Esophagus squamous epithelium (tissue), 5 donors: ENCODE measurements around the gene ACTN4. TPM values are rescaled to one million over a fixed set of nuclear protein-coding genes. Genes with fewer than 3 reads are reported as not detected.
"Not testable (repeated sequence)": the region's sequence is repeated elsewhere in the genome, so short reads cannot be mapped to it uniquely, and the experiment has no call there.

Source experiments
- DNase-seq: peaks from one replicate; lab custom pipeline; 2025; lab: John Stamatoyannopoulos, UW
- H3K27ac ChIP-seq, 4 donors: fragments of 200-600 bp; sonication (generic); one replicate each; pipeline ENCODE4 v1.5.1; 2016 to 2019; ENCODE audit warnings: mild to moderate bottlenecking in 1 of 4
- H3K27me3 ChIP-seq, 4 donors: fragments of 200-600 bp; sonication (generic); 1 replicate in 3 of 4; 2 replicates in 1 of 4; pipeline versions ENCODE4 v1.5.1 to v1.6.0; 2017 to 2021; ENCODE audit warnings: antibody characterized with exemption in 1 of 4
- H3K36me3 ChIP-seq, 3 donors: fragments of 200-600 bp; sonication (generic); one replicate each; pipeline ENCODE4 v1.5.1; 2016 to 2019
- H3K4me1 ChIP-seq, 3 donors: fragments of 200-600 bp; sonication (generic); one replicate each; pipeline ENCODE4 v1.5.1; 2017 to 2019
- H3K4me3 ChIP-seq, 4 donors: fragments of 200-600 bp; sonication (generic); 1 replicate in 3 of 4; 2 replicates in 1 of 4; pipeline ENCODE4 v1.5.1; 2016 to 2019; ENCODE audit warnings: mild to moderate bottlenecking in 2 of 4, moderate library complexity in 1 of 4
- H3K9me3 ChIP-seq, 3 donors: fragments of 200-600 bp; sonication (generic); one replicate each; pipeline ENCODE4 v1.5.1; 2016 to 2019
- POLR2A ChIP-seq, 4 donors: fragments of 450-650 bp; IDR thresholded peaks; one replicate each; pipeline ENCODE4 v1.6.1; 2017; ENCODE audit warnings: antibody characterized with exemption in 4 of 4, mild to moderate bottlenecking in 4 of 4, moderate library complexity in 3 of 4
- whole genome bisulfite sequencing, 2 donors: methylation state at CpG; one replicate each; pipeline ENCODE4 v1.1.5; 2018; 5-methylcytosine and 5-hydroxymethylcytosine counted together
- intact Hi-C: fragments of 100-400 bp; cut with DNase I; formaldehyde crosslinking; loops from one replicate; pipeline ENCODE4 v1.15.0; 2022
- total RNA-seq, 4 donors: library from RNA; depleted of rRNA; stranded (reverse); fragments of >200 nt; gene quantifications; one replicate each; pipeline ENCODE4 v1.1.0, GENCODE V29; 2016
- TF ChIP-seq, protein P1 (sequence below), 6 experiments: fragments of 450-650 bp in 4 of 6; fragments of 200-600 bp in 2 of 6; sonication (generic) in 2 of 6; IDR thresholded peaks; one replicate each; pipeline ENCODE4 v1.5.1; 2016 to 2019; ENCODE audit warnings: antibody characterized with exemption in 6 of 6, mild to moderate bottlenecking in 4 of 6, moderate library complexity in 4 of 6
- donor health status: DM: yes; HTN: yes; CAD: no.

The ACTN4 gene
- total RNA-seq, 4 donors from 2014 or later = 302 to 705 (median 414) TPM

DNA sequence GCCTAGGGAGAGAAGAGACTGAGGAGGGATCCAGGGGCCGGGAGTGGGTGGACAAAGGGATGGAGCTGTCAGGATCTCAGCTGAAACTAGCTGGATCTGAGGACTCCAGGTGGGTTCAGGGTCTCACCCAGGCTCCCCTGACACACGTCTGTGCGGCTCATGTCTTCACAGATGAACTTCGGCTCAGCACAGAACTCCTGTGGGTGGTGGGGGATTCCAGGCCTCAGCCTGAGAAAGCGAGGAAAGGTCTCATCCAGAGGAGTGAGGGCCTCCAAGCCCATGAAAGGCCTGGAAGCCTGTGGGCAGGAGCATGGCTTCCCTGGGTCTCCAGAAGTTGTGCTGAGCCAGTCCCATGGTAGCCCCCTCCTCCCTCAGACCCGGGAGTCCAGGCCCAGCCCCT is 95.5 kb downstream of the ACTN4 start:
- H3K27me3 ChIP-seq = no peaks in the 10 kb centered on the region
- no peak for DNase-seq
- no peak overlapping the region for H3K4me3 ChIP-seq
- TF ChIP-seq POLR2A (IDR thresholded peaks at IDR 0.05) = no peak
- TF ChIP-seq, protein P1, sequence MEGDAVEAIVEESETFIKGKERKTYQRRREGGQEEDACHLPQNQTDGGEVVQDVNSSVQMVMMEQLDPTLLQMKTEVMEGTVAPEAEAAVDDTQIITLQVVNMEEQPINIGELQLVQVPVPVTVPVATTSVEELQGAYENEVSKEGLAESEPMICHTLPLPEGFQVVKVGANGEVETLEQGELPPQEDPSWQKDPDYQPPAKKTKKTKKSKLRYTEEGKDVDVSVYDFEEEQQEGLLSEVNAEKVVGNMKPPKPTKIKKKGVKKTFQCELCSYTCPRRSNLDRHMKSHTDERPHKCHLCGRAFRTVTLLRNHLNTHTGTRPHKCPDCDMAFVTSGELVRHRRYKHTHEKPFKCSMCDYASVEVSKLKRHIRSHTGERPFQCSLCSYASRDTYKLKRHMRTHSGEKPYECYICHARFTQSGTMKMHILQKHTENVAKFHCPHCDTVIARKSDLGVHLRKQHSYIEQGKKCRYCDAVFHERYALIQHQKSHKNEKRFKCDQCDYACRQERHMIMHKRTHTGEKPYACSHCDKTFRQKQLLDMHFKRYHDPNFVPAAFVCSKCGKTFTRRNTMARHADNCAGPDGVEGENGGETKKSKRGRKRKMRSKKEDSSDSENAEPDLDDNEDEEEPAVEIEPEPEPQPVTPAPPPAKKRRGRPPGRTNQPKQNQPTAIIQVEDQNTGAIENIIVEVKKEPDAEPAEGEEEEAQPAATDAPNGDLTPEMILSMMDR (IDR thresholded peaks at IDR 0.05) = no peak
- intact Hi-C loops = no loop called here
- no peak overlapping the region for H3K27ac ChIP-seq
- H3K4me1 ChIP-seq = peaks cover 0 to 9% (median 4%) of the 10 kb centered on the region in 3 donors
- no peaks in the 10 kb centered on the region for H3K9me3 ChIP-seq
- no peaks in the 10 kb centered on the region for H3K36me3 ChIP-seq
- whole genome bisulfite sequencing, 2 donors = 83 to 93% methylated on average over 3 to 5 of the region's 6 CpGs

DNA sequence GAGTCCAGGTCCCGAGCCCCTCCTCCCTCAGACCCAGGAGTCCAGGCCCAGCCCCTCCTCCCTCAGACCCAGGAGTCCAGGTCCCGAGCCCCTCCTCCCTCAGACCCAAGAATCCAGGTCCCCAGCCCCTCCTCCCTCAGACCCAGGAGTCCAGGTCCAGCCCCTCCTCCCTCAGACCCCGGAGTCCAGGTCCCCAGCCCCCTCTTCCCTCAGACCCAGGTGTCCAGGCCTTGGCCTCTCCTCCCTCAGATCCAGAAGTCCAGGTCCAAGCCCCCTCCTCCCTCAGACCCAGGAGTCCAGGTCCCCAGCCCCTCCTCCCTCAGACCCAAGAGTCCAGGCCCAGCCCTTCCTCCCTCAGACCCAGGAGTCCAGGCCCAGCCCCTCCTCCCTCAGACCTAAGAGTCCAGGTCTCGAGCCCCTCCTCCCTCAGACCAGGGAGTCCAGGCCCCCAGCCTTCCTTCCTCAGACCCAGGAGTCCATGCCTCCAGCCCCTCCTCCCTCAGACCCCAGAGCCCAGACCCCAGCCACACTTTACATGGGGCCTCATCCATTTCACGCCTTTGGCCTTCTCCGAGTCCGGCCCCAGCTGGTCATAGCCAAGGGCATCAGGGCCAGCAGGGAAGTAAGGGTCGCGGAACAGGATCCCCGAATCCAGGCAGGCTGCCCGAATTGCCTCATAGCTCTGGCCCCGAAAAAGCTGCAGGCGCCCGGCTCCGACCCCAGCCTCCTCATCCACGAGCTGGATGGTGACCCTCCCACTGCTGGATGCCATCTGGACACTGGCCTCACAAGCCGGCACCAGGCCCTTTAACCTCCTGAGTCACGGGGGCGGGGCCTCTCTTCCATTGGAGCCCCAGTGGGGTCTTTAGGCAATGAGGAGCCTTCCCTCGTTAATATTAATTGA is 96.2 kb downstream of the ACTN4 start:
- WGBS, 2 donors = 57 to 67% methylated on average over 3 to 5 of the region's 20 CpGs
- H3K27ac ChIP-seq = no peak overlapping the region
- no peaks in the 10 kb centered on the region for H3K36me3 ChIP-seq
- H3K9me3 ChIP-seq = no peaks in the 10 kb centered on the region
- H3K4me1 ChIP-seq = peaks cover 0 to 9% (median 4%) of the 10 kb centered on the region in 3 donors
- intact Hi-C loops = no loop called here
- TF ChIP-seq, protein P1 (IDR thresholded peaks at IDR 0.05) = no peak
- no peak for TF ChIP-seq POLR2A (IDR thresholded peaks at IDR 0.05)
- no peak overlapping the region for H3K4me3 ChIP-seq
- no peaks in the 10 kb centered on the region for H3K27me3 ChIP-seq
- no peak for DNase-seq

DNA sequence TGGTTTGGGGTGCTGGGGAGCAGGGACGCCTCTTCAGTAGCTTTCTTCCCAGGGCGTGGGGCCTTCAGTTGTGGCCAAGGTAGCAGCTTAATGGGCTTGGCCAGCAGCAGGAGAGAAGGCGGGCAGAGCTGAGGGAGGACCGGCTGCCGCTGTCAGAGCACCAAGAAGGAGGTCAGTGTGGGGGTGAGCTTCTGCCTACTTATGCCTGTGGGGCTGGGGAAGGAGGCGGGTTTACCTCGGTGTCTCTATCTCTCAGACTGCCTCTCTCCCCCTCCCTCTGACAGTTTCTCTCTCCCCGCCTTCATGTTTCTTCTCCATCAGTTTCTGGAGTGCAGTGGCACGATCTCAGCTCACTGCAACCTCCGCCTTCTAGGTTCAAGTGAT is 96.8 kb downstream of the ACTN4 start, which contains the start of gene CAPN12:
TSS of gene CAPN12 (minus strand) at position 177 of the 384 bp plus-strand sequence. CDS start 309 bp downstream, outside the sequence.
- 80 to 87% methylated on average over 3 to 8 of the region's 10 CpGs for WGBS, 2 donors
- H3K36me3 ChIP-seq = no peaks in the 10 kb centered on the region
- H3K27ac ChIP-seq = no peak within 1 kb of the TSS
- intact Hi-C loops = no loop called here
- no peak within 1 kb of the TSS for H3K4me3 ChIP-seq
- no peaks in the 10 kb centered on the region for H3K9me3 ChIP-seq
- H3K4me1 ChIP-seq = peaks cover 0 to 9% (median 4%) of the 10 kb centered on the region in 3 donors
- no peaks in the 10 kb centered on the region for H3K27me3 ChIP-seq
- no peak for DNase-seq
- no peak for TF ChIP-seq POLR2A (IDR thresholded peaks at IDR 0.05)
- TF ChIP-seq, protein P1 (IDR thresholded peaks at IDR 0.05) = no peak

DNA sequence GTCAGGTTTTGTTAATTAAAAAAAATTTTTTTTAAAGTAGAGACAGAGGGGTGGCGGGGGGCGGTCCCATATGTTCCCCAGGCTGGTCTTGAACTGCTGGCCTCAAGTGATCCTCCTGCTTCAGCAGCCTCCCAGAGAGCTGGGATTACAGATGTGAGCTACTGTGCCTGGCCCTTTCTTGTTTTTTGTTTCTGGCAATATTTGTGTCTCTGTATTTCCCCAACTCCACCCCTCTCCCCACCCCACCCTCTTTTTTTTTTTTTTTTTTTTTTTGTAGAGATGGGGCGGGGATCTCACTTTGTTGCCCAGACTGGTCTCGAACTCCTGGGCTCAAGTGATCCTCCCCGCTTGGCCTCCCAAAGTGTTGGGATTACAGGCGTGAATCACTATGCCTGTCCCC is 97.4 kb downstream of the ACTN4 start:
- TF ChIP-seq POLR2A (IDR thresholded peaks at IDR 0.05) = no peak
- TF ChIP-seq, protein P1 (IDR thresholded peaks at IDR 0.05) = no peak
- Histone ChIP-seq H3K27me3 (no peaks in the 10 kb centered on the region), H3K4me3 (no peak overlapping the region), H3K36me3 (no peaks in the 10 kb centered on the region), H3K4me1 (peaks cover 0 to 5% (median 0%) of the 10 kb centered on the region in 3 donors), H3K9me3 (no peaks in the 10 kb centered on the region), H3K27ac (no peak overlapping the region)
- WGBS, 2 donors = 66 to 72% methylated on average over 6 of the region's 6 CpGs
- intact Hi-C loops = no loop called here
- no peak for DNase-seq

DNA sequence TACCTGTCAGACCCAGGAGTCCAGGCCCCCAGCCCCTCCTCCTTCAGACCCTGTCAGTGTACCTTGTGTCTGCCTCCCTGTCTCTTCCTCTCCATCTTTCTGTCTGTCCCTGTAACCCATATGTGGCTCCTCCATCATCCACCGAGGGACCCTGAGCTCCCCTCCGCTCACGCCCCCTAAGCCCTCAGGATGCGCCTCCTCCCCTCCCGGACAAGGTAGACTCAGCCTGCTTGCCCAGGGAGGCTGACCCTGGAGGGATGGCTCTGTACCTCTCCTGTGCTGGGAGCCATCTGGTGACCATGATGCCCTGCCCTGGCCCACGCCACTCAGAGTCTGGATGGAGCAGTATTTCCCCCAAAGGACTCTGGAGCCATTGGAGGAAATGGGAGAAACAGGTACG is 97.9 kb downstream of the ACTN4 start:
- no peak for TF ChIP-seq POLR2A (IDR thresholded peaks at IDR 0.05)
- TF ChIP-seq, protein P1 (IDR thresholded peaks at IDR 0.05) = no peak
- H3K27ac ChIP-seq = no peak overlapping the region
- no peaks in the 10 kb centered on the region for H3K36me3 ChIP-seq
- 34 to 84% methylated on average over 3 to 4 of the region's 7 CpGs for WGBS, 2 donors
- intact Hi-C loops = no loop called here
- H3K27me3 ChIP-seq = no peaks in the 10 kb centered on the region
- no peak overlapping the region for H3K4me3 ChIP-seq
- no peak for DNase-seq
- H3K4me1 ChIP-seq = peaks cover 0 to under 1% (median 0%) of the 10 kb centered on the region in 3 donors
- no peaks in the 10 kb centered on the region for H3K9me3 ChIP-seq

DNA sequence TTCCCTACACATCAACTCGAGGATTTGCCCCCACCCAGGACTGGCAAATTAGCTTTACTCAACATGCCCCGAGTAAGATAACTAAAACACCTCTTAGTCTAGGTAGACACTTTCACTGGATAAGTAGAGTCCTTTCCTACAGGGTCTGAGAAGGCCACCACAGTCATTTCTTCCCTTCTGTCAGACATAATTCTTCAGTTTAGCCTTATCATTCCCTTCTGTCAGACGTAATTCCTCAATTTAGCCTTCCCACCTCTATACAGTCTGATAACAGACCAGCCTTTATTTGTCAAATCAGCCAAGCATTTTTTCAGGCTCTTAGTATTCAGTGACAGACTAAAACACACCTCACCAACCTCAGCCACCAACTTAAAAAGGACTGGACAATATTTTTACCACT is 106.3 kb downstream of the ACTN4 start:
- not testable (repeated sequence) for H3K4me1 ChIP-seq, H3K27ac ChIP-seq
- WGBS, 2 donors = 85 to 89% methylated on average over 3 of the region's 3 CpGs

DNA sequence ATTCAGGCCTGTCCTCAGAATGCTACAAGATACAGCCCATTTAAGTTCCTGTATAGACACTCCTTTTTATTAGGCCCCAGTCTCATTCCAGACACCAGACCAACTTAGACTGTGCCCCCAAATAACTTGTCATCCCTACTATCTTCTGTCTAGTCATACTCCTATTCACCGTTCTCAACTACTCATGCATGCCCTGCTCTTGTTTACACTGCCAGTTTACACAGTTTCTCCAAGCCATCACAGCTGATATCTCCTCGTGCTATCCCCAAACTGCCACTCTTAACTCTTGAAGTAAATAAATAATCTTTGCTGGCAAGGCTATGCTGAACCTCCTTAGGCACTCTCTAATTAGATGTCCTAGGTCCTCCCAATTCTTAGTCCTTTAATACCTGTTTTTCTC is 106.7 kb downstream of the ACTN4 start:
- H3K27me3 ChIP-seq, H3K4me3 ChIP-seq, H3K4me1 ChIP-seq, H3K27ac ChIP-seq, H3K36me3 ChIP-seq, H3K9me3 ChIP-seq, DNase-seq, intact Hi-C loops: not testable (repeated sequence)
- WGBS, 2 donors = 82% methylated on average over 2 of the region's 2 CpGs; no CpG with 5 or more reads in 1 of the 2 donors

More for the DNA sequence above, 106.3 kb downstream of the ACTN4 start:
- intact Hi-C loops, H3K4me3 ChIP-seq, DNase-seq, H3K27me3 ChIP-seq, H3K36me3 ChIP-seq, H3K9me3 ChIP-seq: not testable (repeated sequence)
